Common myeloid progenitor, CD34-positive (primary cell): ENCODE data around the gene TRIM13.
A peak's percentile ranks its signal among the peaks of the same experiment; 100 is the strongest.
"Not testable (repeated sequence)": the region's sequence is repeated elsewhere in the genome, so short reads cannot be mapped to it uniquely, and the experiment has no call there.

Experiments used
- CTCF ChIA-PET: fragments of 350-600 bp; sonication (Branson Sonifier 250); formaldehyde crosslinking; loops from one replicate; lab custom pipeline; 2021; ENCODE audit warnings: antibody characterized with exemption; lab: Charles Lee
- POLR2A ChIA-PET: fragments of 350-600 bp; sonication (Branson Sonifier 250); formaldehyde crosslinking; loops from one replicate; lab custom pipeline; 2021; ENCODE audit warnings: antibody characterized with exemption; lab: Charles Lee
- DNase-seq, 3 donors: peaks; one replicate each; pipeline versions ENCODE4 v3.0.0 to v3.0.0-alpha.2; 2013
- H3K27ac ChIP-seq, 2 experiments: 1 replicate in 1 of 2; 2 replicates in 1 of 2; pipeline ENCODE4 v1.7.0; 2013; ENCODE audit warnings: inconsistent platforms in 2 of 2, low read length in 2 of 2, mild to moderate bottlenecking in 2 of 2, low read depth in 1 of 2, moderate library complexity in 1 of 2; ENCODE audit not compliant: severe bottlenecking in 2 of 2, insufficient read depth in 1 of 2, poor library complexity in 1 of 2
- H3K27me3 ChIP-seq, 5 experiments: replicated peaks in 2 of 5; 1 replicate in 3 of 5; 2 replicates in 2 of 5; pipeline versions ENCODE4 v1.6.1 to v1.7.0; 2013; ENCODE audit warnings: low read length in 4 of 5, mild to moderate bottlenecking in 2 of 5, moderate library complexity in 2 of 5, inconsistent platforms in 1 of 5; ENCODE audit not compliant: insufficient read depth in 5 of 5, control insufficient read depth in 4 of 5
- H3K36me3 ChIP-seq, 4 experiments: 1 replicate in 2 of 4; 2 replicates in 2 of 4; pipeline versions ENCODE4 v1.6.1 to v1.7.0; 2013; ENCODE audit warnings: low read length in 3 of 4, control low read depth in 1 of 4, mild to moderate bottlenecking in 1 of 4; ENCODE audit not compliant: control insufficient read depth in 4 of 4, insufficient read depth in 4 of 4
- H3K4me1 ChIP-seq, 4 experiments: 1 replicate in 3 of 4; 2 replicates in 1 of 4; pipeline versions ENCODE4 v1.6.1 to v1.7.1; 2013; ENCODE audit warnings: low read length in 3 of 4, mild to moderate bottlenecking in 3 of 4, control low read depth in 1 of 4, inconsistent platforms in 1 of 4, moderate library complexity in 1 of 4; ENCODE audit not compliant: control insufficient read depth in 4 of 4, insufficient read depth in 4 of 4; ENCODE audit errors: control extremely low read depth in 1 of 4
- H3K4me3 ChIP-seq, 7 experiments: 1 replicate in 4 of 7; 2 replicates in 3 of 7; pipeline versions ENCODE4 v1.5.1 to v1.7.0; 2013; ENCODE audit warnings: mild to moderate bottlenecking in 7 of 7, low read length in 6 of 7, moderate library complexity in 6 of 7, inconsistent platforms in 2 of 7, low read depth in 2 of 7, control low read depth in 1 of 7; ENCODE audit not compliant: insufficient read depth in 4 of 7, control insufficient read depth in 1 of 7; ENCODE audit errors: extremely low read depth in 1 of 7
- H3K9me3 ChIP-seq, 5 experiments: 1 replicate in 4 of 5; 2 replicates in 1 of 5; pipeline versions ENCODE4 v1.6.1 to v1.7.1; 2013; ENCODE audit warnings: low read length in 4 of 5, mild to moderate bottlenecking in 2 of 5, inconsistent platforms in 1 of 5, low read depth in 1 of 5, moderate library complexity in 1 of 5; ENCODE audit not compliant: control insufficient read depth in 4 of 5, insufficient read depth in 2 of 5; ENCODE audit errors: control extremely low read depth in 1 of 5
- WGBS: methylation state at CpG from one replicate; pipeline ENCODE4 v1.1.5; 2013; ENCODE audit not compliant: insufficient coverage; 5-methylcytosine and 5-hydroxymethylcytosine counted together

Gene TRIM13

DNA sequence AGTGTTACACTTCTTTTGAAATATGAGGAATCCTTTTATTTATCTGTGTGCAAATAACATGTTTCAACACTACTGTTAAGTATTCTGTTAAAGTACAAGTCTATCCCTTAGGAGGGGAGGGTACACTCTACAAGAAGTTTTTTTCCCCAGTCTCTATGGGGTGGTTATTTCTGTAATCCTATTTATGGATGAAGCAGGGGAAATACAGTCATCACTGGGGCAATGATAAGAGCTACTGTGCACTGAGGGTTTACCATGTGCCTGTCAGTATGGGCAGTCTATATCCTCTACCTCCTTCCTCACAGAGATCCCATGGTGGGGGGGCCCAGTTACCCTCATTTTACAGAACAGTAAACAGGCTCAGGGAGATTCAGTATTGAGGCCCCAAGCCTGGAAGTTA, 16.6 kb upstream of the TRIM13 start:
- CTCF ChIA-PET: interaction anchor here (0.7 to 6.3 kb wide), 4 partner anchors 12 to 1088 kb away, joined by 3 to 36 read pairs (median 4); partner anchors contain the start of gene TRIM13
- DNase-seq: peak in 1 of 3 donors; percentile 23
- H3K27me3 ChIP-seq: no peaks in the 10 kb centered on the region
- H3K4me3 ChIP-seq: no peak overlapping the region
- peaks cover 0 to 1% (median 0%) of the 10 kb centered on the region in 4 experiments for H3K36me3 ChIP-seq
- POLR2A ChIA-PET: no interaction called here
- no peak overlapping the region for H3K27ac ChIP-seq
- H3K4me1 ChIP-seq: peaks cover 0 to 24% (median 10%) of the 10 kb centered on the region in 4 experiments
- H3K9me3 ChIP-seq: no peaks in the 10 kb centered on the region

DNA sequence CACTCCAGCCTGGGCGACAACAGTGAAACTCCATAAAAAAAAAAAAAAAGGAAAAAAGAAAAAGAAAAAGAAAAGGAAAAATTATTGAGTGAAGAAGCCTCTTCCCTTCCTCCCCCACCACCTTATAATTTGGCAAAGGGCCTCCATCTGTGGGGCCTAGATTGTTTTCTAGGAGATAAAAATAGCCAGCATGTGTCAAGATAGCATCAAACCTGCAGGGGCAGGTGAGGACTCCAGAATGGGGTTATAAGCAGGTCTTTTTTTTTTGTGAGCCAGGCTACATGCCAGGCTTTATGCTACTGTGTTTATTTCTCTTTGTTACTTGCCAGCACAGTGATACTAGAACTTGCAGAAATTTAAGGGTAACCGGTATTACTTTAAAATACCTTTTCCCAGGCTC, 11.7 kb upstream of the TRIM13 start:
- DNase-seq: no peak
- no CpG with 5 or more reads among the region's 2 CpGs for WGBS
- CTCF ChIA-PET: no interaction called here

DNA sequence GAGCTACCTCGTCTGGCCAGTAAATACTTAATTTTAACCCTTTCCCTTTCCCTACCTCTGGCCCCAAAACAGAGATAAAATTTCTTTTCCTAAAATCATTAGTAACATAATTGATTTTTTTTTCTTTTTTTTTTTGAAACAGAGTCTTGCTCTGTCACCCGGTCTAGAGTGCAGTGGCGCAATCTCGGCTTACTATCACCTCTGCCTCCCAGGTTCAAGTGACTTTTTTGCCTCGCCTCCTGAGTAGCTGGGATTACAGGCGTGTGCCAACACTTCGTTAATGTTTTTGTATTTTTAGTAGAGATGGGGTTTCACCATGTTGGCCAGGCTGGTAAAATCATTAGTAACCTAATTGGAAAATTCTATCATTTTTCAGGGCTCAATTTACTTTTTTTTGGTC, 10.4 kb upstream of the TRIM13 start:
- H3K4me1 ChIP-seq: peaks cover 0 to under 1% (median 0%) of the 10 kb centered on the region in 4 experiments
- H3K4me3 ChIP-seq: no peak overlapping the region
- H3K27ac ChIP-seq: no peak overlapping the region
- ChIA-PET POLR2A (no interaction called here), CTCF (no interaction called here)
- H3K9me3 ChIP-seq: no peaks in the 10 kb centered on the region
- no peak for DNase-seq
- peaks cover 0 to 1% (median 0%) of the 10 kb centered on the region in 4 experiments for H3K36me3 ChIP-seq
- no peaks in the 10 kb centered on the region for H3K27me3 ChIP-seq
- 94% methylated on average over 6 of the region's 7 CpGs for WGBS

More for the DNA sequence above, 11.7 kb upstream of the TRIM13 start:
- POLR2A ChIA-PET: interaction anchor here (0.6 kb wide), 1 partner anchor 34 kb away, joined by 7 read pairs; no protein-coding TSS in a partner anchor
- Histone ChIP-seq H3K9me3 (no peaks in the 10 kb centered on the region), H3K36me3 (peaks cover 0 to 1% (median 0%) of the 10 kb centered on the region in 4 experiments), H3K27ac (no peak overlapping the region), H3K4me3 (no peak overlapping the region), H3K4me1 (peaks cover 0 to 4% (median 2%) of the 10 kb centered on the region in 4 experiments), H3K27me3 (no peaks in the 10 kb centered on the region)

GRCh38 chr13:49990612-49991011, 6.2 kb upstream of the TRIM13 start:
- H3K27me3 ChIP-seq, POLR2A ChIA-PET, H3K4me3 ChIP-seq, DNase-seq, H3K27ac ChIP-seq, H3K36me3 ChIP-seq, H3K9me3 ChIP-seq: not testable (repeated sequence)
- WGBS: 100% methylated on average over 5 of the region's 6 CpGs
- peaks cover 0 to 14% (median 6%) of the 10 kb centered on the region in 4 experiments for H3K4me1 ChIP-seq
- CTCF ChIA-PET: interaction anchor here (5.3 kb wide), 1 partner anchor 13 kb away, joined by 36 read pairs; no protein-coding TSS in a partner anchor

- no peaks in the 10 kb centered on the region for H3K27me3 ChIP-seq
- ChIA-PET CTCF (interaction anchor here (1.1 to 5.3 kb wide), 2 partner anchors 9 to 15 kb away, joined by 4 to 36 read pairs; no protein-coding TSS in a partner anchor), POLR2A (no interaction called here)
- DNase-seq: no peak
- no peak overlapping the region for H3K4me3 ChIP-seq
- H3K4me1 ChIP-seq: peaks cover 7 to 29% (median 15%) of the 10 kb centered on the region in 4 experiments
- no peaks in the 10 kb centered on the region for H3K9me3 ChIP-seq
- H3K36me3 ChIP-seq: peaks cover 0 to 2% (median 2%) of the 10 kb centered on the region in 4 experiments
- H3K27ac ChIP-seq: no peak overlapping the region
Measured at GRCh38 chr13:49993111-49993510, 3.7 kb upstream of the TRIM13 start.

GRCh38 chr13:49993666-49994065, 3.2 kb upstream of the TRIM13 start:
- no peak for DNase-seq
- no peak overlapping the region for H3K4me3 ChIP-seq
- no CpG with 5 or more reads among the region's 5 CpGs for WGBS
- H3K4me1 ChIP-seq: peaks cover 11 to 34% (median 20%) of the 10 kb centered on the region in 4 experiments
- H3K27ac ChIP-seq: no peak overlapping the region
- H3K36me3 ChIP-seq: peaks cover under 1 to 7% (median 2%) of the 10 kb centered on the region in 4 experiments
- CTCF ChIA-PET: interaction anchor here (5.3 kb wide), 1 partner anchor 16 kb away, joined by 36 read pairs; no protein-coding TSS in a partner anchor
- H3K27me3 ChIP-seq: no peaks in the 10 kb centered on the region
- no peaks in the 10 kb centered on the region for H3K9me3 ChIP-seq
- POLR2A ChIA-PET: no interaction called here

DNA sequence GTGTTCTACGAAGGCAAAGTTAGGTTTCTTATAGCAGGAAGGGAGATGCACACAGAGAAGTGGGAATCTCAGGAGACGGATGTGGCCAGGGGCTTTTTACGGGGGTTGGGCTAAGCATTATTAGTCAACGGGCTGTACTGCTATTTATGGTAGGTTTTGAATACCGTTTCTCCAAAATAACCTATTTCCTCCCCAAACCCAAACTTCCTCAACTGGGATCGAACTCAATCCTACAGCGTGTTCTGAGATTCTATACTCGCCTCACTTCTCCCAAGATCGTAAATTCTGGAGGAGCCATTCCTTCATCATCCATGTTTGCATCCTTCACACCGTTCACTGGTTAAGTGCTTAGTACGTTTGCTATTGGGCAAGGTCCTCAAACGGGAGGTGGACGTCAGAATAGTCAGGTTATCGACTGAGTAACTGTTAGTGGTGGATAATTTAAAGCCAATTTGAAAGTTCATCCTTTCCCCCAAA, 1.2 kb upstream of the TRIM13 start:
- no peaks in the 10 kb centered on the region for H3K9me3 ChIP-seq
- 0% methylated on average over 10 of the region's 14 CpGs for WGBS
- H3K27me3 ChIP-seq: no peaks in the 10 kb centered on the region
- H3K27ac ChIP-seq: peak overlapping the region; percentile 94 to 97
- ChIA-PET CTCF (interaction anchor here (0.8 kb wide), 1 partner anchor 57 kb away, joined by 3 read pairs; no protein-coding TSS in a partner anchor), POLR2A (interaction anchor here (2.0 to 3.5 kb wide), 3 partner anchors 59 to 129 kb away, joined by 5 to 29 read pairs (median 27); partner anchors contain the start of gene SPRYD7)
- H3K36me3 ChIP-seq: peaks cover 7 to 26% (median 12%) of the 10 kb centered on the region in 4 experiments
- peak overlapping the region; percentile 53 to 89 (median 79) for H3K4me3 ChIP-seq
- peaks cover 13 to 51% (median 36%) of the 10 kb centered on the region in 4 experiments for H3K4me1 ChIP-seq
- peak; percentile 43 to 77 (median 69) for DNase-seq
